ENCODE data around the gene SSX4. TPM values are rescaled to one million over a fixed set of nuclear protein-coding genes. Genes with fewer than 3 reads are reported as not detected.
"Not testable (repeated sequence)": the region's sequence is repeated elsewhere in the genome, so short reads cannot be mapped to it uniquely, and the experiment has no call there.

SSX4 gene, protein sequence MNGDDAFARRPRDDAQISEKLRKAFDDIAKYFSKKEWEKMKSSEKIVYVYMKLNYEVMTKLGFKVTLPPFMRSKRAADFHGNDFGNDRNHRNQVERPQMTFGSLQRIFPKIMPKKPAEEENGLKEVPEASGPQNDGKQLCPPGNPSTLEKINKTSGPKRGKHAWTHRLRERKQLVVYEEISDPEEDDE
- polyA plus RNA-seq (2011; rRNA removed): not detected in 2 replicates
- polyA minus RNA-seq (2011; rRNA and poly(A)+ RNA removed): not detected in 2 replicates

DNA sequence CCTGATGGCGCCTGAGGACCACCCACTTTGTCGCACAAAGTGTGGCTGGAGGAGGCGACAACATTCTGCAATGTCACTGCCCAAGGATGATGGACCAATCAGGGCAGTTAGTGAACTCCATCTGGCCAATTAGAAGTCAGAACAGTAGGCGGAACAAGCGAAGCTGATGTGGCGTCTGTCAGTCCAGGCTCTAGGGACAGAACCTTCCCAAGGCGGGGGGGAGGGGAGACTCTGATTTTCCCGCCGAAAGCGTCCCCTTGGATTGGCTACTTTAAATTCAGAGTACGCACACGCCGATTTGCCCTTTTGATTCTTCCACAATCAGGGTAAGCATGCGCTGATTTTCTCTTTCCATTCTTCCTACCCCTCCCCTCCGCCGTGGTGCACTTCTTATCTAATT is at the start of gene SSX4:
Gene SSX4, plus strand, starts transcription at position 301 of the 400 bp plus-strand sequence. CDS start 515 bp downstream, outside the sequence.
- DNase-seq (ENCODE audit: low read depth, low spot score); CTCF ChIA-PET; POLR2A ChIA-PET: not testable (repeated sequence)

DNA sequence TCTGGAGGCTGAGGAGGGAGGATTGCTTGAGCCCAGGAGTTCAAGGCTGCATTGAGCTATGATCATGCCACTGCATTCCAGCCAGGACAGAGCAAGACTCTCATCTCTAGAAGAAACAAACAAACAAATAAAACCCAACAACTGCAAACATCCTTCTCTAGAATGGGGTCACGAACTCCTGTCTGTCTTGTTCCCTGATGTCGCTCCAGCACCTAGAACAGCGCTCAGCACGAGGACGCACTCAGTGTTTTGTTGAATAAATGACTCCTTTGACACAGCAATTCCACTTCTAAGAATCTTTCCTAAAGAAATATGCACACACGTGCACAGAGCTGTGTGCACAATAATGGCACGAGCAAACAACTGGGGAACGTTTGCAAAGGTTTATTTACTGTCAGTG is 37.3 kb upstream of the SSX4 start:
- H3K9me3 ChIP-seq (ENCODE audit: control insufficient read depth, insufficient read depth, low read length); DNase-seq (ENCODE audit: low read depth, low spot score); H3K27ac ChIP-seq (ENCODE audit: low read depth, low read length); CTCF ChIA-PET; H3K4me3 ChIP-seq (ENCODE audit: low read depth, low read length); POLR2A ChIA-PET; H3K27me3 ChIP-seq (ENCODE audit: control insufficient read depth, insufficient read depth, low read length): not testable (repeated sequence)

More for the DNA sequence above, at the start of gene SSX4:
- not testable (repeated sequence) for H3K27me3 ChIP-seq (ENCODE audit: control insufficient read depth, insufficient read depth, low read length); H3K4me3 ChIP-seq (ENCODE audit: low read depth, low read length); H3K9me3 ChIP-seq (ENCODE audit: control insufficient read depth, insufficient read depth, low read length); H3K27ac ChIP-seq (ENCODE audit: low read depth, low read length)

DNA sequence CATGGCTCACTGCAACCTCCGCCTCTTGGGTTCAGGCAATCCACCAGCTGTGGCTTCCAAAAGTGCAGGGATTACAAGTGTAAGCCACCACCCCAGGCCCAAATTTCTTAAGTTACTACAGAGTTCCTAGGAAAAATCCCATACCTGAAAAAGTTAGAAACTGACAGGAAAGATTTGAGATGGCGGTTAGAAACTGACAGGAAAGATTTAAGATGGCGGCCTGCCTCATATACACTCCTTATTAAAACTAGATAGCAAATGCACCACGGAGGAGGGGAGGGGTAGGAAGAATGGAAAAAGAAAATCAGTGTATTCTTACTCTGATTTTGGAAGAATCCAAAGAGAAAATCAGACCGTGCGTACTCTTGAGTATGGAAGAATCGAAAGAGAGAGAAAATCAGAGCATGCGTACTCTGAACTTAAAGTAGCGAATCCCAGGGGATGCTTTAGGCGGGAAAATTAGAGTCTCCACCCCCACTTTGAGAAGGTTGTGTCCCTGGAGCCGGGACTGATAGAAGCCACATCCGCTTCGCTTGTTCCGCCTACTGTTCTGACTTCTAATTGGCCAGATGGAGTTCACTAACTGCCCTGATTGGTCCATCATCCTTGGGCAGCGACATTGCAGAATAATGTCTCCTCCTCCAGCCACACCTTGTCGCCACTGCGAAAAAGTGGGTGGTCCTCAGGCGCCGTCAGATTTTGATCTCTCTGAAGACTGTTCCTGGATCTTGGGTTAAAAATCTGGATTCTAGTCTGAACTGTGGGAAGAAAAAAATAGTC is 26.8 kb upstream of the SSX4 start, which contains the start of gene SSX3:
Gene SSX3, minus strand, starts transcription at position 389 of the 780 bp plus-strand sequence. CDS start 1,454 bp downstream, outside the sequence.
- POLR2A ChIA-PET; H3K27me3 ChIP-seq (ENCODE audit: control insufficient read depth, insufficient read depth, low read length); CTCF ChIA-PET; H3K4me3 ChIP-seq (ENCODE audit: low read depth, low read length); H3K27ac ChIP-seq (ENCODE audit: low read depth, low read length); H3K9me3 ChIP-seq (ENCODE audit: control insufficient read depth, insufficient read depth, low read length); DNase-seq (ENCODE audit: low read depth, low spot score): not testable (repeated sequence)

DNA sequence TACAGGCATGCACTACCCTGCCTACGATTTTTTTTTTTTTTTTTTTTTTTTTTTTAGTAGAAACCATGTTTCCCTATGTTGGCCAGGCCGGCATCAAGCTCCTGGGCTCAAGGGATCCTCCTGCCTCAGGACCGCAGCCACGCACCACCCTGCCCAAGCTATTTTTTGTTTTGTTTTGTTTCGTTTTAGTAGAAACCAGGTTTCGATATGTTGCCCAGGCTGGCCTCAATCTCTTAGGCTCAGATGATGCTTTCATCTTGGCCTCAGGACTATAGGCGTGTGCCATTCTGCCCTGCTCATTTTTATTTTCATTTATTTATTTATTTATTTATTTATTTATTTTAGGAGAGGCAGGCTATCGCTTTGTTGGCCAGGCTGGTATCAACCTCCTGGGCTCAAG is 25.7 kb upstream of the SSX4 start:
- CTCF ChIA-PET: no interaction called here
- DNase-seq (ENCODE audit: low read depth, low spot score): no peak
- Histone ChIP-seq H3K4me3 (ENCODE audit: low read depth, low read length) (no peak overlapping the region), H3K9me3 (ENCODE audit: control insufficient read depth, insufficient read depth, low read length) (no peaks in the 10 kb centered on the region), H3K27ac (ENCODE audit: low read depth, low read length) (no peak overlapping the region), H3K27me3 (ENCODE audit: control insufficient read depth, insufficient read depth, low read length) (no peaks in the 10 kb centered on the region)
- TF ChIP-seq CTCF (IDR thresholded peaks at IDR 0.05; ENCODE audit: low read depth, low read length): no peak
- POLR2A ChIA-PET: no interaction called here

GRCh38 chrX:48359281-48359680 is 24.1 kb upstream of the SSX4 start:
- H3K27me3 ChIP-seq (ENCODE audit: control insufficient read depth, insufficient read depth, low read length); H3K27ac ChIP-seq (ENCODE audit: low read depth, low read length); H3K9me3 ChIP-seq (ENCODE audit: control insufficient read depth, insufficient read depth, low read length); CTCF ChIA-PET; DNase-seq (ENCODE audit: low read depth, low spot score); POLR2A ChIA-PET; H3K4me3 ChIP-seq (ENCODE audit: low read depth, low read length): not testable (repeated sequence)

DNA sequence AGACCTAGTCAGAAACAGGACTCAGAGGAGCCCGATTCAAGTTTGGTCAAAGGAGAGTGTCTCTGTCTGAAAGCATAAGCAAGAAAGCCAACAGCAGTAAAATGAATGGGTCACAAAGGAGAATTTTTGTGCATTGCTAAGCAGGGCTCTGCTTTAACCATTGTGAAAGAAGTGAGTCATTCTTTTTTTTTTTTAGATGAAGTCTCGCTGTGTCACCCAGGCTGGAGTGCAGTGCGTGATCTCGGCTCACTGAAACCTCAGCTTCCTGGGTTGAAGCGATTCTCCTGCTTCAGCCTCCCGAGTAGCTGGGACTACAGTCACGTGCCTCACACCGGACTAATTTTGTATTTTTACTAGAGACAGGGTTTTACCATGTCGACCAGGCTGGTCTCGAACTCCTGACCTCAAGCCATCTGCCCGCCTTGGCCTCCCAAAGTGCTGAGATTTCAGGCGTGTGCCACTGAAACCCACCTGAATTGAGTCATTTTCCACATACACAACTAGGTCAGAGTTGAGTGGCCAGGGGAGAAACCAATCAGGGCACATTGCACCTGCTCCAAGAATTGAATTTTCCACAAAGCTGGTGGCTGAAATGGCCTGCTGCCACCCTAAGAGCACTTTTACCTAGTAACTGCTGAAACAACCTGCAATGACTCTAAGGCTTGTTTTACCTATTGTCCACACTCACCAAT is 15.5 kb upstream of the SSX4 start:
- DNase-seq (ENCODE audit: low read depth, low spot score); H3K4me3 ChIP-seq (ENCODE audit: low read depth, low read length); CTCF ChIA-PET; H3K27ac ChIP-seq (ENCODE audit: low read depth, low read length); H3K27me3 ChIP-seq (ENCODE audit: control insufficient read depth, insufficient read depth, low read length); H3K9me3 ChIP-seq (ENCODE audit: control insufficient read depth, insufficient read depth, low read length); POLR2A ChIA-PET: not testable (repeated sequence)

DNA sequence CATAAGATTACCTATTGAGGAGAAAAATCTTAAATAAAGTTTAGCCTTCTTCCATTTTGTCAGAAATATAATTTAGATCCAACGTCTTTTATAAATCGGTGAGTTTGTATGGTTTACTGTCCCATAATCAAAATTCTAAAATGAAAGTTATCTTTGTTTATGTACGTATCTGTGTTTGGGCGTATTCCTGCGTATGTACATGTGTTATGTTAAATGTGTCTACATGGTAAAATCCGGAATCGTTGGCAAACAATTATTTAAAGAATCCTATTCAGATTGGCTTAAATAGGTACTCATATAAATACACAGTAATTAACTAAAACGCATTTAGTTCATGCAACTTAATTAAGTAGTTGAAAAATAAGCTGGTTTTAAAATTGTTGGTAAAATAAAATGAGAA is 12.9 kb upstream of the SSX4 start:
- H3K27me3 ChIP-seq (ENCODE audit: control insufficient read depth, insufficient read depth, low read length); CTCF ChIA-PET; H3K9me3 ChIP-seq (ENCODE audit: control insufficient read depth, insufficient read depth, low read length); DNase-seq (ENCODE audit: low read depth, low spot score); H3K4me3 ChIP-seq (ENCODE audit: low read depth, low read length); H3K27ac ChIP-seq (ENCODE audit: low read depth, low read length); POLR2A ChIA-PET: not testable (repeated sequence)

DNA sequence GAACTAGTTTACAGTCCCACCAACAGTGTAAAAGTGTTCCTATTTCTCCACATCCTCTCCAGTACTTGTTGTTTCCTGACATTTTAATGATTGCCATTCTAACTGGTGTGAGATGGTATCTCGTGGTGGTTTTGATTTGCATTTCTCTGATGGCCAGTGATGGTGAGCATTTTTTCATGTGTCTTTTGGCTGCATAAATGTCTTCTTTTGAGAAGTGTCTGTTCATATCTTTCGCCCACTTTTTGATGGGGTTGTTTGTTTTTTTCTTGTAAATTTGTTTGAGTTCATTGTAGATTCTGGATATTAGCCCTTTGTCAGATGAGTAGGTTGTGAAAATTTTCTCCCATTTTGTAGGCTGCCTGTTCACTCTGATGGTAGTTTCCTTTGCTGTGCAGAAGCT is 13.6 kb downstream of the SSX4 start:
- H3K4me3 ChIP-seq (ENCODE audit: low read depth, low read length); H3K27ac ChIP-seq (ENCODE audit: low read depth, low read length); H3K9me3 ChIP-seq (ENCODE audit: control insufficient read depth, insufficient read depth, low read length); POLR2A ChIA-PET; DNase-seq (ENCODE audit: low read depth, low spot score); CTCF ChIA-PET; H3K27me3 ChIP-seq (ENCODE audit: control insufficient read depth, insufficient read depth, low read length): not testable (repeated sequence)

GRCh38 chrX:48397825-48398224 is 14.5 kb downstream of the SSX4 start:
- H3K9me3 ChIP-seq (ENCODE audit: control insufficient read depth, insufficient read depth, low read length); H3K27me3 ChIP-seq (ENCODE audit: control insufficient read depth, insufficient read depth, low read length); DNase-seq (ENCODE audit: low read depth, low spot score); H3K4me3 ChIP-seq (ENCODE audit: low read depth, low read length); POLR2A ChIA-PET; H3K27ac ChIP-seq (ENCODE audit: low read depth, low read length); CTCF ChIA-PET: not testable (repeated sequence)

- DNase-seq (ENCODE audit: low read depth, low spot score); POLR2A ChIA-PET; H3K9me3 ChIP-seq (ENCODE audit: control insufficient read depth, insufficient read depth, low read length); CTCF ChIA-PET; H3K27me3 ChIP-seq (ENCODE audit: control insufficient read depth, insufficient read depth, low read length); H3K27ac ChIP-seq (ENCODE audit: low read depth, low read length); H3K4me3 ChIP-seq (ENCODE audit: low read depth, low read length): not testable (repeated sequence)
Measured at GRCh38 chrX:48411860-48412259, 28.5 kb downstream of the SSX4 start, which contains the start of gene SSX4B. TSS of gene SSX4B (minus strand) at chrX:48411960. CDS start at chrX:48411372, 588 bp downstream.

Measured in AG04450 (cell line).